Measurements from ENCODE around the gene AGBL4. TPM values are rescaled to one million over a fixed set of nuclear protein-coding genes. Genes with fewer than 3 reads are reported as not detected.

The AGBL4 gene
- total and polyA plus RNA-seq, 9 of the 15 experiments (the other 6 are each of a cell fraction or from before 2014, with no cell fraction given) = 0.11 TPM; not detected in 7

- no peaks in the 10 kb centered on the region; a peak in 1 of 5 replicates for H3K27me3 ChIP-seq (ENCODE audit: control insufficient read depth in 2 of 2, insufficient read depth in 2 of 2, low read length in 2 of 2)
- H3K4me2 ChIP-seq (ENCODE audit: insufficient read depth, low read length) = no peak overlapping the region
- WGBS (ENCODE audit: insufficient coverage, low coverage, missing lambda C conversion rate) = 1% methylated on average over 4 of the region's 4 CpGs
- no TSS peak for BruUV-seq (replicated peaks)
- no peaks in the 10 kb centered on the region for H4K20me1 ChIP-seq (replicated peaks; ENCODE audit: control insufficient read depth, insufficient read depth, low read length)
- in situ Hi-C loops (cut with MboI) (no loop called here), intact Hi-C loops (cut with micrococcal nuclease) (no loop called here)
- ATAC-seq = no peak
- FAIRE-seq = no peak
- no peak overlapping the region for H2AFZ ChIP-seq (ENCODE audit: low read depth, low read length)
- no peaks in the 10 kb centered on the region for H3K79me2 ChIP-seq (ENCODE audit: control insufficient read depth, insufficient read depth, low read length)
- no peaks in the 10 kb centered on the region for H3K9me1 ChIP-seq (ENCODE audit: control insufficient read depth, insufficient read depth, low read length)
- H3K4me3 ChIP-seq = no peak overlapping the region
- POLR2A ChIA-PET = no interaction called here
- DNase-seq (ENCODE audit: extremely low read depth in 1 of 4, low spot score in 3 of 4) = no peak
- no peak overlapping the region for H3K9ac ChIP-seq (ENCODE audit: insufficient read depth in 1 of 2, low read depth in 2 of 2, low read length in 2 of 2)
- no peaks in the 10 kb centered on the region for H3K36me3 ChIP-seq (ENCODE audit: control insufficient read depth, insufficient read depth, low read length)
- no peaks in the 10 kb centered on the region for H3K9me3 ChIP-seq (replicated peaks; ENCODE audit: control insufficient read depth, insufficient read depth, low read depth, low read length)
- CTCF ChIA-PET (ENCODE audit: low intra/inter-chr PET ratio) = no interaction called here
- H3K4me1 ChIP-seq (replicated peaks in 1 of 2; ENCODE audit: control insufficient read depth in 2 of 2, insufficient read depth in 2 of 2, low read length in 2 of 2) = no peaks in the 10 kb centered on the region
- H3K27ac ChIP-seq (ENCODE audit: extremely low read depth, low read depth, low read length) = no peak overlapping the region
- TF ChIP-seq ZNF586 (CRISPR knock-in tag; conservative IDR thresholded peaks at IDR 0.05) (no peak), ARID2 (IDR thresholded peaks at IDR 0.05) (no peak), PCBP1 (IDR thresholded peaks at IDR 0.05; ENCODE audit: low read depth, low read length, poor library complexity, severe bottlenecking) (no peak), MAX (CRISPR knock-in tag; IDR thresholded peaks at IDR 0.05) (no peak)
Measured at GRCh38 chr1:48684381-48684780, 1339.4 kb downstream of the AGBL4 start.

GRCh38 chr1:48683839-48684238 is 1339.9 kb downstream of the AGBL4 start:
- Histone ChIP-seq H3K79me2 (ENCODE audit: control insufficient read depth, insufficient read depth, low read length) (no peaks in the 10 kb centered on the region), H2AFZ (ENCODE audit: low read depth, low read length) (no peak overlapping the region), H3K4me3 (no peak overlapping the region), H3K9me1 (ENCODE audit: control insufficient read depth, insufficient read depth, low read length) (no peaks in the 10 kb centered on the region), H3K36me3 (ENCODE audit: control insufficient read depth, insufficient read depth, low read length) (no peaks in the 10 kb centered on the region), H3K4me1 (replicated peaks in 1 of 2; ENCODE audit: control insufficient read depth in 2 of 2, insufficient read depth in 2 of 2, low read length in 2 of 2) (no peaks in the 10 kb centered on the region), H3K9me3 (replicated peaks; ENCODE audit: control insufficient read depth, insufficient read depth, low read depth, low read length) (no peaks in the 10 kb centered on the region), H4K20me1 (replicated peaks; ENCODE audit: control insufficient read depth, insufficient read depth, low read length) (no peaks in the 10 kb centered on the region), H3K27me3 (ENCODE audit: control insufficient read depth in 2 of 2, insufficient read depth in 2 of 2, low read length in 2 of 2) (no peaks in the 10 kb centered on the region; a peak in 1 of 5 replicates), H3K27ac (ENCODE audit: extremely low read depth, low read depth, low read length) (no peak overlapping the region), H3K4me2 (ENCODE audit: insufficient read depth, low read length) (no peak overlapping the region), H3K9ac (ENCODE audit: insufficient read depth in 1 of 2, low read depth in 2 of 2, low read length in 2 of 2) (no peak overlapping the region)
- DNase-seq (ENCODE audit: extremely low read depth in 1 of 4, low spot score in 3 of 4) (no peak), ATAC-seq (no peak), FAIRE-seq (no peak)
- ChIA-PET CTCF (ENCODE audit: low intra/inter-chr PET ratio) (no interaction called here), POLR2A (interaction anchor here (0.6 kb wide), 1 partner anchor 23 kb away, joined by 3 read pairs; no protein-coding TSS in a partner anchor)
- WGBS (ENCODE audit: insufficient coverage, low coverage, missing lambda C conversion rate) = 0% methylated on average over 3 of the region's 3 CpGs
- intact Hi-C loops (cut with micrococcal nuclease) (no loop called here), in situ Hi-C loops (cut with MboI) (no loop called here)
- BruUV-seq (replicated peaks) = no TSS peak
- TF ChIP-seq TRIM28 (IDR thresholded peaks at IDR 0.05) (no peak), SMARCA4 (IDR thresholded peaks at IDR 0.05) (no peak), SPI1 (IDR thresholded peaks at IDR 0.05; ENCODE audit: borderline replicate concordance, low read depth, low read length) (no peak), POLR2A (conservative IDR thresholded peaks at IDR 0.05) (no peak), ARNT (IDR thresholded peaks at IDR 0.05) (no peak), ZFP36 (IDR thresholded peaks at IDR 0.05; ENCODE audit: low read depth, low read length, partially characterized antibody) (no peak), ZNF324 (CRISPR knock-in tag; IDR thresholded peaks at IDR 0.05) (no peak), POU5F1 (IDR thresholded peaks at IDR 0.05; ENCODE audit: borderline replicate concordance, low read depth, low read length, partially characterized antibody) (no peak), CBX5 (IDR thresholded peaks at IDR 0.05; ENCODE audit: borderline replicate concordance, low read depth) (no peak), ZNF77 (CRISPR knock-in tag; IDR thresholded peaks at IDR 0.05) (no peak), C11orf30 (IDR thresholded peaks at IDR 0.05; ENCODE audit: low read depth) (no peak), RBM17 (IDR thresholded peaks at IDR 0.05; ENCODE audit: borderline replicate concordance, low read depth, low read length) (no peak)
- TF ChIP-seq, protein P1, sequence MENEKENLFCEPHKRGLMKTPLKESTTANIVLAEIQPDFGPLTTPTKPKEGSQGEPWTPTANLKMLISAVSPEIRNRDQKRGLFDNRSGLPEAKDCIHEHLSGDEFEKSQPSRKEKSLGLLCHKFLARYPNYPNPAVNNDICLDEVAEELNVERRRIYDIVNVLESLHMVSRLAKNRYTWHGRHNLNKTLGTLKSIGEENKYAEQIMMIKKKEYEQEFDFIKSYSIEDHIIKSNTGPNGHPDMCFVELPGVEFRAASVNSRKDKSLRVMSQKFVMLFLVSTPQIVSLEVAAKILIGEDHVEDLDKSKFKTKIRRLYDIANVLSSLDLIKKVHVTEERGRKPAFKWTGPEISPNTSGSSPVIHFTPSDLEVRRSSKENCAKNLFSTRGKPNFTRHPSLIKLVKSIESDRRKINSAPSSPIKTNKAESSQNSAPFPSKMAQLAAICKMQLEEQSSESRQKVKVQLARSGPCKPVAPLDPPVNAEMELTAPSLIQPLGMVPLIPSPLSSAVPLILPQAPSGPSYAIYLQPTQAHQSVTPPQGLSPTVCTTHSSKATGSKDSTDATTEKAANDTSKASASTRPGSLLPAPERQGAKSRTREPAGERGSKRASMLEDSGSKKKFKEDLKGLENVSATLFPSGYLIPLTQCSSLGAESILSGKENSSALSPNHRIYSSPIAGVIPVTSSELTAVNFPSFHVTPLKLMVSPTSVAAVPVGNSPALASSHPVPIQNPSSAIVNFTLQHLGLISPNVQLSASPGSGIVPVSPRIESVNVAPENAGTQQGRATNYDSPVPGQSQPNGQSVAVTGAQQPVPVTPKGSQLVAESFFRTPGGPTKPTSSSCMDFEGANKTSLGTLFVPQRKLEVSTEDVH (IDR thresholded peaks at IDR 0.05; ENCODE audit: low read depth, partially characterized antibody) = no peak
